Skin epidermis (tissue), 12 donors: ENCODE data around the gene ST6GALNAC2.
"Not testable (repeated sequence)": the region's sequence is repeated elsewhere in the genome, so short reads cannot be mapped to it uniquely, and the experiment has no call there.

Source experiments
- H3K27ac ChIP-seq, 21 experiments: fragments of 200-600 bp; sonication (generic) in 11 of 21; one replicate each; pipeline ENCODE4 v1.5.0; 2020; ENCODE audit warnings: mild to moderate bottlenecking in 3 of 21, inconsistent platforms in 2 of 21, moderate library complexity in 2 of 21
- H3K4me3 ChIP-seq, 7 experiments: fragments of 200-600 bp; sonication (generic) in 2 of 7; one replicate each; pipeline ENCODE4 v1.5.0; 2020; ENCODE audit warnings: inconsistent platforms in 2 of 7, mild to moderate bottlenecking in 2 of 7, moderate library complexity in 1 of 7

ST6GALNAC2 gene

DNA sequence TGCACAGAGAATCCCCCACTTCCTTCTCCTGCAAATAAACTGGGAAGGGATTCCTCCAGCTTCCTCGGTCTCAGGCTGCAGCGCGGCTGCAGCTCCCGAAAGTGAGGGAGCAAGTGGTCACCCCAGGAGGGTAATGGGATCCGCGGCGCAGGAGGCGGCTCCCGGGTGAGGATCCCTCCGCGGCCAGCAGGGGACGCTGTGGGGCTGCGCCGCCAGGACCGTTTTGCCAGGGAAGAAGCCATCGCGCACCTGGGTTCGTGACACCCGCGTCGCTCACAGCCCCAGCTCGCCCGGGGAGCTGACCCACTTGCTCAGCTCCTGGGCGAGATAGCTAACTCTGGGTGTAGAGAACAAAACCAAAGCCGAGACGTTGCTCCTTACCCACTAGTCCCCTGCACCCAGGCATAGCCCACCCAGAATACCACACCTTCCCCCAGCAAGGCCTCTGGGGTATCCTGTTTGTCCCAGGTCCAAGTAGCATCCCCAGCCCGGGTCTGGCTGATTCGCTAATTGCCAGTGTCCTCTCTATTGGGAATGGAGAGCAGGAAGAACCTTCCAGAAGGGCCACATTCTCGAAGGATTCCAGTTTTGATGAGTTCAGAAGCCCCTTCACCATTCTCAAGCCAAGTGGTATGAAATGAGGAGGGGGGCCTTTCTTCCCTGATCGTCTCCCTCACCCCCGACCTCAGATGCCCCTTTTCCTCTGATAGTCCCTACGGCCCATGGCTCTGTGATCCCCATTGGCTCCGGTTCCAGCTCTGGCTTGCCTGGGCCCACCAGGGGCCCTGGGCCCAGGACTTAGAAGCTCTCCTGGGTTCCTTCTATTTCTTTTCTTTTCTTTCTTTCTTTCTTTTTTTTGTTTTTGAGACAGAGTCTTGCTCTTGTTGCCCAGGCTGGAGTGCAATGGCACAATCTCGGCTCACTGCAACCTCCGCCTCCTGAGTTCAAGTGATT, 62.3 kb downstream of the ST6GALNAC2 start:
- Histone ChIP-seq H3K27ac (no peak overlapping the region), H3K4me3 (no peak overlapping the region)

DNA sequence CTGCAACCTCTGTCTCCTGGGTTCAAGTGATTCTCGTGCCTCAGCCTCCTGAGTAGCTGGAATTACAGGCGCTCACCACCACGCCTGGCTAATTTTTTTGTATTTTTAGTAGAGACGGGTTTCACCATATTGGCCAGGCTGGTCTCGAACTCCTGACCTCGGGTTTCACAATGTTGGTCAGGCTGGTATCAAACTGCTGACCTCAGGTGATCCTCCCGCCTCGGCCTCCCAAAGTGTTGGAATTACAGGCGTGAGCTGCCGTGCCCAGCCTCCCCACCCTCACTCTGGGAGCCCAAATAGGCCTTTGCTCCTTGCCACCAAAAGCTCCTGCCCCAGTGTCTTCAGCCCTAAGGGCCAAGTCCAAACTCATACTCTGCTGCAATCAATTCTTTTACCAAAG, 64.0 kb downstream of the ST6GALNAC2 start:
- H3K27ac ChIP-seq, H3K4me3 ChIP-seq: not testable (repeated sequence)

DNA sequence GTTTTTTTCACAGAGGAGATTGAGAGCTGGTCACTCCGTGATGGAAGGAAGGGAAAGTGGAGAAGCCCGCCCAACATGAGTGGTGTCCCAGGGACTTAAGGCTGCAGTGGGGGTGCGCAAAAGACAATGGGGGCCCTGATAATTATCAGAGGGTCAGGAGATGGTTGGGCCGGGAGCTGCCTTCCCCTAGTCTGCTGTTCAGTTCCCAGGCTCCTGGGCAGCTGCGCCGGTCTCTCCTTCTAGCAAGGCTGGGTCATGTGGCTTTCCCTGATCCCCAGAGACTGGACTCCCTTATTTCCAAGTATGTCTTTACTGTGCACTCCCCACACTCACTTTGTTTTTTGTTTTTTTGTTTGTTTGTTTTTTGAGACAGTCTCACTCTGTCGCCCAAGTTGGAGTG, 64.4 kb downstream of the ST6GALNAC2 start:
- Histone ChIP-seq H3K27ac (no peak overlapping the region), H3K4me3 (no peak overlapping the region)

DNA sequence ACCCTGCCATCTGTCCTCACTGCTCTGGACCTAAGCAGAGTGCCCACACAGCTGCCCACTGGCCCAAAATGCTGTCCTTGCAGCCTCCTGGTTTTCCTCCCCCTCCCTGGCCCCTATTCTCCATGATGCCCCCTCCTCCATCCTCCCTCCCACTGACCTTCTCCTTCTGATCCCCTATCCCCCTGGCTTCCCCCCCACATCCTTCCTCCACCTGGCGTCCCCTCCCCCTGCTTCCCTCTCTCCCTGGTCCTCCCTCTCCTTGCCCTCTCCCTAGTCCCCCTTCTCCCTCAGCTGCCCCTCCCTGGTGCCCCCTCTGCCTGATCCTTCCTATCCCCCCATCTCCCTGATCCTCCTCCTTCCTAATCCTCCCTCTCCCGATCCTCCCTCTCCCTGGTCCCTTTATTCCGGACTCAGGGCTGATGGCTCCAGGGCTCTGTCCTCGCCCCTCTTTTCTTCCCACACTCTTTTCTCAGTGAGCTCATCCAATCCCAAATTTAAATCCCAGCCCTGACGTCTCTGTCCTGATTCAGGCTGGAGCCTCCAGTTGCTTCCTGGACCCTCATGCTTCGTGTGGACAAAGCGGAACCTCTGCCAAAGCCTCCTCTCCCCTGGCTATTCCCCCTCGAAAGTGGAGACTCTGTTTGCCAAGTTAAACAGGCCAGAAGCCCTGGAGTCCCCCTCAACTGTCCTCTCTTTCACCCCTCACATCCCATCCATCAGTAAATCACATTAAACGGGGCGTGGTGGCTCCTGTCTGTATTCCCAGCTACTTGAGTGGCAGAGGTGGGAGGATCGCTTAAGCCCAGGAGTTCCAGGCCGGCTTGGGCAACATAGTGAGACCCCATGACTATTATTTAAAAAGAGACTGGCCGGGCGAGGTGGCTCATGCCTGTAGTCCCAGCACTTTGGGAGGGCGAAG, 66.4 kb downstream of the ST6GALNAC2 start:
- H3K4me3 ChIP-seq = no peak overlapping the region
- peak overlapping the region in 1 of 21 experiments; percentile 45 for H3K27ac ChIP-seq

DNA sequence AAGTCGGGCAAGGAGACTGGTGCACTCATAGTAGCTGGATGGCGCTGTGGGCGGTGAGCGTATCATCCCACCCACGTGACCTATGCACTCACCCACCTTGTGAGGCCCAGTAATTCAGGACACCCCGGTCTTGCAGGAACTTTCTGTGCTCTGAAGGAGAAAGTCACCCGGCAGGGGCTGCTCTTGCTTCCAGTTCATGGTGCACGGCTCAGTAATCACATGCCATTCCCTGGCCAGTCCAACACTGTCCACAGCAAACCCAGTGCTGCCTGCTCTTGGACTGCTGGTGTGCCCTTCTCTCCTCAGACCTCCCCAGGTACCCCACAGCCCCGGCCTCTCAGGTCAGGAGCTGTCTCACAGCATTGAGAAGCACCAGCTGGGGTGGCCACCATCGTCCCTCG, 68.0 kb downstream of the ST6GALNAC2 start:
- Histone ChIP-seq H3K27ac (peak overlapping the region in 1 of 21 experiments; percentile 91), H3K4me3 (no peak overlapping the region)
